HCT116 (cell line): ENCODE data around the gene POLA1. TPM values are rescaled to one million over a fixed set of nuclear protein-coding genes. Genes with fewer than 3 reads are reported as not detected.

ENCODE experiments used
- ATAC-seq: fragments of 200-7000 bp; cut with Tn5 transposase; 2 replicates; pipeline ENCODE4 v1.9.1; 2020; ENCODE audit warnings: mild to moderate bottlenecking, moderate library complexity
- BruUV-seq: library from RNA; stranded (reverse); fragments of 400-500 nt; replicated peaks from 2 replicates; lab custom pipeline; 2021; lab: Mats Ljungman, UMichigan
- CTCF ChIA-PET: fragments of 300-600 bp; sonication (Branson Sonifier 250); formaldehyde crosslinking; loops from one replicate; lab custom pipeline; 2021; ENCODE audit warnings: antibody characterized with exemption; lab: Charles Lee
- POLR2A ChIA-PET: fragments of 300-600, 350-600 bp; sonication (Branson Sonifier 250); formaldehyde crosslinking; loops from one replicate; lab custom pipeline; 2021; ENCODE audit warnings: antibody characterized with exemption; lab: Charles Lee
- RAD21 ChIA-PET, 2 experiments: fragments of 300-600 bp; sonication (Branson Sonifier 250); formaldehyde crosslinking; loops; one replicate each; lab custom pipeline; 2023; ENCODE audit warnings: low total read pairs in 2 of 2; ENCODE audit not compliant: uncharacterized antibody in 2 of 2, unreplicated experiment in 2 of 2, low non-redundant PET in 1 of 2; lab: Charles Lee
- DNase-seq: peaks from one replicate; pipeline ENCODE4 v3.0.0-alpha.2; 2010; ENCODE audit warnings: low read depth, low spot score
- H2AFZ ChIP-seq: fragments of 200-600 bp; shearing (Covaris generic), sonication (generic); 2 replicates; pipeline ENCODE4 v1.6.1; 2017; ENCODE audit warnings: low read depth, mixed run types, mixed read lengths, antibody characterized with exemption, low read length; ENCODE audit not compliant: poor library complexity, severe bottlenecking
- H3K27ac ChIP-seq: 2 replicates; pipeline ENCODE4 v1.5.1; 2012; ENCODE audit warnings: low read depth, low read length
- H3K27me3 ChIP-seq: fragments of 200-600 bp; sonication (generic); 2 replicates; pipeline ENCODE4 v1.6.1; 2016; ENCODE audit warnings: mixed run types, low read length, mixed read lengths; ENCODE audit not compliant: insufficient read depth
- H3K36me3 ChIP-seq, 2 experiments: fragments of 200-500 bp in 1 of 2; fragments of 200-600 bp in 1 of 2; sonication (Bioruptor generic) in 1 of 2; sonication (generic) in 1 of 2; 2 replicates each; pipeline versions ENCODE4 v1.5.1 to v1.6.1; 2014 to 2016; ENCODE audit warnings: low read length in 2 of 2, inconsistent platforms in 1 of 2, mixed read lengths in 1 of 2, mixed run types in 1 of 2; ENCODE audit not compliant: insufficient read depth in 2 of 2, control insufficient read depth in 1 of 2
- H3K4me1 ChIP-seq, 2 experiments: fragments of 200-600 bp in 1 of 2; sonication (generic) in 1 of 2; 2 replicates each; pipeline versions ENCODE4 v1.5.1 to v1.6.1; 2012 to 2017; ENCODE audit warnings: low read length in 2 of 2, inconsistent platforms in 1 of 2, mild to moderate bottlenecking in 1 of 2, mixed read lengths in 1 of 2, mixed run types in 1 of 2, moderate library complexity in 1 of 2; ENCODE audit not compliant: insufficient read depth in 2 of 2, control insufficient read depth in 1 of 2
- H3K4me2 ChIP-seq: fragments of 200-600 bp; sonication (generic); 2 replicates; pipeline ENCODE4 v1.6.1; 2017; ENCODE audit warnings: mixed run types, low read length, mixed read lengths
- H3K4me3 ChIP-seq, 2 experiments: fragments of 200-600 bp in 1 of 2; sonication (generic) in 1 of 2; replicated peaks in 1 of 2; 2 replicates each; pipeline ENCODE4 v1.5.1; 2011 to 2016; ENCODE audit warnings: low read length in 2 of 2, control low read depth in 1 of 2, low read depth in 1 of 2, mild to moderate bottlenecking in 1 of 2, mixed read lengths in 1 of 2, mixed run types in 1 of 2
- H3K79me2 ChIP-seq: fragments of 200-600 bp; sonication (generic); 2 replicates; pipeline ENCODE4 v1.6.1; 2017; ENCODE audit warnings: mild to moderate bottlenecking, mixed run types, low read length, moderate library complexity, mixed read lengths; ENCODE audit not compliant: insufficient read depth
- H3K9ac ChIP-seq: fragments of 200-600 bp; sonication (generic); 2 replicates; pipeline ENCODE4 v1.6.1; 2016; ENCODE audit warnings: low read length, mixed read lengths
- H3K9me2 ChIP-seq: fragments of 200-600 bp; sonication (generic), shearing (Covaris generic); 2 replicates; pipeline ENCODE4 v1.6.1; 2017; ENCODE audit warnings: mixed run types, mild to moderate bottlenecking, moderate library complexity; ENCODE audit not compliant: insufficient read depth
- H3K9me3 ChIP-seq, 2 experiments: fragments of 200-500 bp in 1 of 2; fragments of 200-600 bp in 1 of 2; sonication (Bioruptor generic) in 1 of 2; sonication (generic) in 1 of 2; 2 replicates each; pipeline ENCODE4 v1.6.1; 2014 to 2017; ENCODE audit warnings: low read length in 2 of 2, mixed read lengths in 2 of 2, inconsistent platforms in 1 of 2, low read depth in 1 of 2, mild to moderate bottlenecking in 1 of 2, mixed run types in 1 of 2, moderate library complexity in 1 of 2; ENCODE audit not compliant: control insufficient read depth in 1 of 2, insufficient read depth in 1 of 2
- H4K20me1 ChIP-seq: fragments of 200-600 bp; sonication (generic), shearing (Covaris generic); 2 replicates; pipeline ENCODE4 v1.6.1; 2017; ENCODE audit warnings: mixed run types, mild to moderate bottlenecking, moderate library complexity; ENCODE audit not compliant: insufficient read depth
- ATF3 ChIP-seq: IDR thresholded peaks from 2 replicates; pipeline ENCODE4 v1.6.1; 2012
- CBX3 ChIP-seq: IDR thresholded peaks from 2 replicates; pipeline ENCODE4 v1.6.1; 2012; ENCODE audit warnings: low read depth
- CEBPB ChIP-seq: IDR thresholded peaks from 2 replicates; pipeline ENCODE4 v1.6.1; 2012; ENCODE audit warnings: low read depth
- CTCF ChIP-seq, 3 experiments: fragments of 200-600 bp in 1 of 3; sonication (generic) in 1 of 3; IDR thresholded peaks in 2 of 3; conservative IDR thresholded peaks in 1 of 3; 2 replicates each; pipeline ENCODE4 v1.5.1; 2012 to 2017; ENCODE audit warnings: low read depth in 2 of 3, low read length in 2 of 3, antibody characterized with exemption in 1 of 3, borderline replicate concordance in 1 of 3, control low read depth in 1 of 3, mild to moderate bottlenecking in 1 of 3, mixed read lengths in 1 of 3, mixed run types in 1 of 3, moderate library complexity in 1 of 3; ENCODE audit not compliant: insufficient read depth in 1 of 3
- EGR1 ChIP-seq: IDR thresholded peaks from 2 replicates; pipeline ENCODE4 v1.6.1; 2012; ENCODE audit warnings: low read depth
- ELF1 ChIP-seq: IDR thresholded peaks from 2 replicates; pipeline ENCODE4 v1.6.1; 2012; ENCODE audit warnings: low read depth, borderline replicate concordance
- EZH2 ChIP-seq: fragments of 200-600 bp; sonication (generic); IDR thresholded peaks from 2 replicates; pipeline ENCODE4 v1.6.1; 2017; ENCODE audit warnings: antibody characterized with exemption, mixed run types
- EZH2phosphoT487 ChIP-seq: fragments of 200-600 bp; IDR thresholded peaks from 2 replicates; pipeline ENCODE4 v1.6.1; 2018; ENCODE audit warnings: antibody characterized with exemption, borderline replicate concordance
- FOSL1 ChIP-seq: IDR thresholded peaks from 2 replicates; pipeline ENCODE4 v1.6.1; 2012; ENCODE audit warnings: low read depth
- MAX ChIP-seq: IDR thresholded peaks from 2 replicates; pipeline ENCODE4 v1.6.1; 2012
- POLR2A ChIP-seq: IDR thresholded peaks from 2 replicates; pipeline ENCODE4 v1.7.0; 2011; ENCODE audit warnings: borderline replicate concordance; ENCODE audit not compliant: insufficient read depth, insufficient read length; ENCODE audit errors: extremely low read depth
- POLR2AphosphoS5 ChIP-seq: IDR thresholded peaks from 2 replicates; pipeline ENCODE4 v1.6.1; 2011; ENCODE audit warnings: mild to moderate bottlenecking, low read depth, low read length, moderate library complexity
- SIN3A ChIP-seq: IDR thresholded peaks from 2 replicates; pipeline ENCODE4 v1.6.1; 2012; ENCODE audit warnings: low read depth
- SP1 ChIP-seq: IDR thresholded peaks from 2 replicates; pipeline ENCODE4 v1.6.1; 2012; ENCODE audit warnings: low read depth
- TCF7L2 ChIP-seq: IDR thresholded peaks from 2 replicates; pipeline ENCODE4 v1.7.0; 2011; ENCODE audit warnings: borderline replicate concordance, inconsistent platforms; ENCODE audit not compliant: insufficient read depth, insufficient read length; ENCODE audit errors: extremely low read depth
- YY1 ChIP-seq: IDR thresholded peaks from 2 replicates; pipeline ENCODE4 v1.6.1; 2011; ENCODE audit warnings: low read length, low read depth, moderate library complexity, mild to moderate bottlenecking; ENCODE audit not compliant: insufficient replicate concordance; ENCODE audit errors: extremely low read depth
- ZBTB33 ChIP-seq: IDR thresholded peaks from 2 replicates; pipeline ENCODE4 v1.6.1; 2011; ENCODE audit warnings: mild to moderate bottlenecking, low read length, moderate library complexity; ENCODE audit not compliant: insufficient replicate concordance; ENCODE audit errors: extremely low read depth
- ZNF274 ChIP-seq: fragments of 200-500 bp; sonication (Bioruptor generic); IDR thresholded peaks from 2 replicates; pipeline ENCODE4 v1.6.1; 2014; ENCODE audit warnings: mild to moderate bottlenecking, low read depth, low read length, inconsistent platforms
- intact Hi-C: fragments of 100-400 bp; cut with micrococcal nuclease; formaldehyde crosslinking; loops from 2 replicates; pipeline ENCODE4 v1.10.0; 2022
- total RNA-seq: library from RNA; stranded (reverse); gene quantifications from one replicate; pipeline ENCODE4 v1.2.1, GENCODE V29; 2021; ENCODE audit not compliant: unreplicated experiment

The POLA1 gene
- total RNA-seq, 1 experiment from 2014 or later = 27.0 TPM

GRCh38 chrX:25039036-25039435 lies 345.3 kb downstream of the POLA1 start (continued):
- no peak for TF ChIP-seq CEBPB
- TF ChIP-seq POLR2AphosphoS5 = no peak
- TF ChIP-seq MAX = no peak
- TF ChIP-seq, all 23 proteins: peak for 0

- H3K9me2 ChIP-seq = no peaks in the 10 kb centered on the region
- ChIA-PET POLR2A (no interaction called here), RAD21 (no interaction called here), CTCF (no interaction called here)
- DNase-seq = no peak
- no peak overlapping the region for H2AFZ ChIP-seq
- H3K9ac ChIP-seq = no peak overlapping the region
- intact Hi-C loops = no loop called here
- H3K27me3 ChIP-seq = no peaks in the 10 kb centered on the region
- no peak for ATAC-seq
- no peak overlapping the region for H3K4me3 ChIP-seq
- no peaks in the 10 kb centered on the region for H3K9me3 ChIP-seq
- H3K4me2 ChIP-seq = no peak overlapping the region
- BruUV-seq = no TSS peak
- no peaks in the 10 kb centered on the region for H3K36me3 ChIP-seq
- no peaks in the 10 kb centered on the region for H3K4me1 ChIP-seq
- H3K79me2 ChIP-seq = no peaks in the 10 kb centered on the region
- H3K27ac ChIP-seq = no peak overlapping the region
- H4K20me1 ChIP-seq = no peaks in the 10 kb centered on the region
- TF ChIP-seq TCF7L2 (no peak), SP1 (no peak), CBX3 (no peak), YY1 (no peak), EGR1 (no peak), ZNF274 (no peak), ELF1 (no peak), ATF3 (no peak), MAX (no peak), SIN3A (no peak), CEBPB (no peak), POLR2AphosphoS5 (no peak), FOSL1 (no peak), EZH2 (no peak), CTCF (IDR thresholded peaks at IDR 0.05 in 2 of 3, conservative IDR thresholded peaks at IDR 0.05 in 1 of 3; ENCODE audit: borderline replicate concordance in 1 of 3, insufficient read depth in 1 of 3, low read depth in 2 of 3, low read length in 2 of 3) (no peak), EZH2phosphoT487 (no peak), ZBTB33 (no peak), POLR2A (no peak)
Measured at GRCh38 chrX:25043192-25043591, 349.5 kb downstream of the POLA1 start.
